HEK293T (cell line): Measurements from ENCODE around the gene C1orf210.

ENCODE experiments used
- BHLHE40 ChIP-seq: fragments of 450-650 bp; IDR thresholded peaks from 2 replicates; pipeline ENCODE4 v1.6.1; 2016; ENCODE audit warnings: mild to moderate bottlenecking, moderate library complexity, borderline replicate concordance
- FOXM1 ChIP-seq: fragments of 450-650 bp; IDR thresholded peaks from 2 replicates; pipeline ENCODE4 v1.6.1; 2017; ENCODE audit warnings: mild to moderate bottlenecking, borderline replicate concordance
- LEF1 ChIP-seq: fragments of 450-650 bp; IDR thresholded peaks from 2 replicates; pipeline ENCODE4 v1.6.1; 2017; ENCODE audit warnings: mild to moderate bottlenecking, borderline replicate concordance
- PKNOX1 ChIP-seq: fragments of 450-650 bp; IDR thresholded peaks from 2 replicates; pipeline ENCODE4 v1.6.1; 2016
- SUZ12 ChIP-seq: fragments of 450-650 bp; IDR thresholded peaks from 2 replicates; pipeline ENCODE4 v1.6.1; 2016; ENCODE audit warnings: mild to moderate bottlenecking
- TARDBP ChIP-seq: fragments of 450-650 bp; IDR thresholded peaks from 2 replicates; pipeline ENCODE4 v1.6.1; 2016
- ZNF384 ChIP-seq: fragments of 450-650 bp; IDR thresholded peaks from 2 replicates; pipeline ENCODE4 v1.6.1; 2016

- no peak for TF ChIP-seq ZNF384
- no peak for TF ChIP-seq BHLHE40
- no peak for TF ChIP-seq PKNOX1
- TF ChIP-seq FOXM1: no peak
- no peak for TF ChIP-seq LEF1
- no peak for TF ChIP-seq SUZ12
- no peak for TF ChIP-seq TARDBP
Observed at GRCh38 chr1:43318831-43319230, 33.5 kb upstream of the C1orf210 start.
